Liver (tissue), 9 donors: ENCODE results near the gene INPP5A. TPM values are rescaled to one million over a fixed set of nuclear protein-coding genes. Genes with fewer than 3 reads are reported as not detected.
A peak's percentile ranks its signal among the peaks of the same experiment; 100 is the strongest.

Source experiments
- DNase-seq: peaks from one replicate; pipeline ENCODE4 v3.0.0-alpha.2; 2017; ENCODE audit warnings: low spot score
- H3K27ac ChIP-seq, 2 donors: one replicate each; pipeline ENCODE4 v1.7.0; 2013; ENCODE audit warnings: inconsistent platforms in 2 of 2, low read length in 2 of 2, control low read depth in 1 of 2, low read depth in 1 of 2, mild to moderate bottlenecking in 1 of 2
- H3K27me3 ChIP-seq, 4 donors: one replicate each; pipeline versions ENCODE4 v1.6.1 to v1.7.0; 2013; ENCODE audit warnings: low read length in 3 of 4, inconsistent platforms in 1 of 4, mild to moderate bottlenecking in 1 of 4, moderate library complexity in 1 of 4; ENCODE audit not compliant: control insufficient read depth in 4 of 4, insufficient read depth in 4 of 4
- H3K36me3 ChIP-seq, 4 donors: one replicate each; pipeline versions ENCODE4 v1.6.1 to v1.7.0; 2013; ENCODE audit warnings: low read length in 3 of 4, mild to moderate bottlenecking in 3 of 4, low read depth in 1 of 4, moderate library complexity in 1 of 4; ENCODE audit not compliant: control insufficient read depth in 4 of 4, insufficient read depth in 3 of 4
- H3K4me1 ChIP-seq, 4 donors: one replicate each; pipeline versions ENCODE4 v1.6.1 to v1.7.0; 2013; ENCODE audit warnings: low read length in 3 of 4, mild to moderate bottlenecking in 3 of 4, moderate library complexity in 1 of 4; ENCODE audit not compliant: control insufficient read depth in 4 of 4, insufficient read depth in 4 of 4
- H3K4me3 ChIP-seq, 3 donors: one replicate each; pipeline versions ENCODE4 v1.6.1 to v1.7.0; 2013; ENCODE audit warnings: low read length in 3 of 3, control low read depth in 1 of 3, low read depth in 1 of 3, mild to moderate bottlenecking in 1 of 3
- H3K9ac ChIP-seq, 2 donors: one replicate each; pipeline ENCODE4 v1.7.0; 2013; ENCODE audit warnings: low read length in 2 of 2, mild to moderate bottlenecking in 2 of 2, moderate library complexity in 2 of 2, control low read depth in 1 of 2, low read depth in 1 of 2
- H3K9me3 ChIP-seq, 4 donors: one replicate each; pipeline versions ENCODE4 v1.6.1 to v1.7.0; 2013; ENCODE audit warnings: low read length in 3 of 4; ENCODE audit not compliant: control insufficient read depth in 4 of 4
- CTCF ChIP-seq: fragments of 150-350 bp; IDR thresholded peaks from 2 replicates; pipeline ENCODE4 v1.5.1; 2017; ENCODE audit warnings: improper control_type of control experiment, low read depth, low read length; ENCODE audit not compliant: missing input control
- EGR1 ChIP-seq, 2 donors: IDR thresholded peaks; 2 replicates each; pipeline ENCODE4 v1.6.1; 2016 to 2018; ENCODE audit warnings: antibody characterized with exemption in 2 of 2, low read depth in 2 of 2
- FOXA1 ChIP-seq: IDR thresholded peaks from 2 replicates; pipeline ENCODE4 v1.6.1; 2016; ENCODE audit warnings: antibody characterized with exemption
- FOXA2 ChIP-seq: IDR thresholded peaks from 2 replicates; pipeline ENCODE4 v1.6.1; 2016; ENCODE audit warnings: antibody characterized with exemption
- GABPA ChIP-seq, 2 donors: IDR thresholded peaks in 1 of 2; conservative IDR thresholded peaks in 1 of 2; 2 replicates each; pipeline ENCODE4 v1.6.1; 2016; ENCODE audit warnings: antibody characterized with exemption in 2 of 2, mild to moderate bottlenecking in 1 of 2, moderate library complexity in 1 of 2
- HNF4A ChIP-seq, 2 donors: conservative IDR thresholded peaks; 2 replicates each; pipeline ENCODE4 v1.6.1; 2016; ENCODE audit warnings: antibody characterized with exemption in 2 of 2, mild to moderate bottlenecking in 2 of 2
- HNF4G ChIP-seq: IDR thresholded peaks from 2 replicates; pipeline ENCODE4 v1.6.1; 2016; ENCODE audit warnings: antibody characterized with exemption
- JUND ChIP-seq, 2 donors: IDR thresholded peaks; 2 replicates each; pipeline ENCODE4 v1.6.1; 2016; ENCODE audit warnings: antibody characterized with exemption in 2 of 2
- MAX ChIP-seq: IDR thresholded peaks from 2 replicates; pipeline ENCODE4 v1.6.1; 2016; ENCODE audit warnings: antibody characterized with exemption
- NR2F2 ChIP-seq: IDR thresholded peaks from 2 replicates; pipeline ENCODE4 v1.6.1; 2016; ENCODE audit warnings: antibody characterized with exemption
- RAD21 ChIP-seq, 2 donors: IDR thresholded peaks; 2 replicates each; pipeline ENCODE4 v1.6.1; 2016; ENCODE audit warnings: antibody characterized with exemption in 2 of 2, mild to moderate bottlenecking in 2 of 2
- REST ChIP-seq: IDR thresholded peaks from 2 replicates; pipeline ENCODE4 v1.6.1; 2016; ENCODE audit warnings: antibody characterized with exemption, mild to moderate bottlenecking
- SP1 ChIP-seq: IDR thresholded peaks from 2 replicates; pipeline ENCODE4 v1.6.1; 2018; ENCODE audit warnings: antibody characterized with exemption, mild to moderate bottlenecking
- TAF1 ChIP-seq: conservative IDR thresholded peaks from 2 replicates; pipeline ENCODE4 v1.6.1; 2016; ENCODE audit warnings: antibody characterized with exemption, mild to moderate bottlenecking
- YY1 ChIP-seq: IDR thresholded peaks from 2 replicates; pipeline ENCODE4 v1.6.1; 2016; ENCODE audit warnings: antibody characterized with exemption, mild to moderate bottlenecking
- WGBS: extraction: QIAGEN DNeasy Blood & Tissue Kit; methylation state at CpG from one replicate; pipeline ENCODE4 v1.1.7; 2013; 5-methylcytosine and 5-hydroxymethylcytosine counted together
- polyA plus RNA-seq, 2 donors: library from polyadenylated mRNA; stranded (reverse) in 1 of 2; unstranded in 1 of 2; fragments of 200-250 nt in 1 of 2; fragments of >200 nt in 1 of 2; fragmentation: Nextera tagmentation in 1 of 2; extraction: Ambion mirVana in 1 of 2; gene quantifications; one replicate each; pipeline versions ENCODE4 v1.2.1 to v1.2.3, GENCODE V29; 2013 to 2015
- total RNA-seq, 2 donors: library from RNA; depleted of rRNA; stranded (reverse); fragments of >200 nt; gene quantifications; one replicate each; pipeline ENCODE4 v1.2.3, GENCODE V29; 2014
- TF ChIP-seq, protein P1 (sequence below): IDR thresholded peaks from 2 replicates; pipeline ENCODE4 v1.6.1; 2016; ENCODE audit warnings: antibody characterized with exemption
- donor health status: healthy.
- donor health status: healthy.
- donor health status: healthy.
- donor health status: healthy.
- donor health status: healthy.

Gene INPP5A
- total and polyA plus RNA-seq, 4 donors: 4.3 to 26.5 (median 10.9) TPM

- peaks cover 12 to 64% (median 47%) of the 10 kb centered on the region in 4 donors for H3K4me1 ChIP-seq
- no peak for DNase-seq
- H3K4me3 ChIP-seq: no peak overlapping the region
- H3K36me3 ChIP-seq: no peaks in the 10 kb centered on the region
- H3K27me3 ChIP-seq: no peaks in the 10 kb centered on the region
- no peak overlapping the region for H3K9ac ChIP-seq
- H3K27ac ChIP-seq: peak overlapping the region; percentile 39 to 47
- 90% methylated on average over 19 of the region's 19 CpGs for WGBS
- H3K9me3 ChIP-seq: no peaks in the 10 kb centered on the region
- TF ChIP-seq HNF4A (conservative IDR thresholded peaks at IDR 0.05) (no peak), GABPA (IDR thresholded peaks at IDR 0.05 in 1 of 2, conservative IDR thresholded peaks at IDR 0.05 in 1 of 2) (no peak), TAF1 (no peak), RAD21 (IDR thresholded peaks at IDR 0.05) (no peak), EGR1 (IDR thresholded peaks at IDR 0.05; ENCODE audit: low read depth in 2 of 2) (no peak), HNF4G (no peak), MAX (no peak), CTCF (no peak), NR2F2 (no peak), SP1 (no peak), REST (no peak), JUND (IDR thresholded peaks at IDR 0.05) (no peak), YY1 (no peak), FOXA2 (no peak), FOXA1 (no peak)
- TF ChIP-seq, protein P1, sequence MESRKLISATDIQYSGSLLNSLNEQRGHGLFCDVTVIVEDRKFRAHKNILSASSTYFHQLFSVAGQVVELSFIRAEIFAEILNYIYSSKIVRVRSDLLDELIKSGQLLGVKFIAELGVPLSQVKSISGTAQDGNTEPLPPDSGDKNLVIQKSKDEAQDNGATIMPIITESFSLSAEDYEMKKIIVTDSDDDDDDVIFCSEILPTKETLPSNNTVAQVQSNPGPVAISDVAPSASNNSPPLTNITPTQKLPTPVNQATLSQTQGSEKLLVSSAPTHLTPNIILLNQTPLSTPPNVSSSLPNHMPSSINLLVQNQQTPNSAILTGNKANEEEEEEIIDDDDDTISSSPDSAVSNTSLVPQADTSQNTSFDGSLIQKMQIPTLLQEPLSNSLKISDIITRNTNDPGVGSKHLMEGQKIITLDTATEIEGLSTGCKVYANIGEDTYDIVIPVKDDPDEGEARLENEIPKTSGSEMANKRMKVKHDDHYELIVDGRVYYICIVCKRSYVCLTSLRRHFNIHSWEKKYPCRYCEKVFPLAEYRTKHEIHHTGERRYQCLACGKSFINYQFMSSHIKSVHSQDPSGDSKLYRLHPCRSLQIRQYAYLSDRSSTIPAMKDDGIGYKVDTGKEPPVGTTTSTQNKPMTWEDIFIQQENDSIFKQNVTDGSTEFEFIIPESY: no peak
These were observed 40.8 kb downstream of the INPP5A start for GRCh38 chr10:132578287-132578951.
